Peyer's patch (tissue), 4 donors: Measurements from ENCODE around the gene SORL1.

ENCODE experiments used
- CTCF ChIP-seq, 6 experiments: fragments of 450-650 bp in 4 of 6; fragments of 200-600 bp in 2 of 6; sonication (generic) in 1 of 6; IDR thresholded peaks; one replicate each; pipeline ENCODE4 v1.5.1; 2017 to 2019; ENCODE audit warnings: antibody characterized with exemption in 6 of 6, mild to moderate bottlenecking in 3 of 6, moderate library complexity in 1 of 6
- POLR2A ChIP-seq, 2 donors: fragments of 450-650 bp; IDR thresholded peaks; one replicate each; pipeline ENCODE4 v1.5.1; 2017; ENCODE audit warnings: antibody characterized with exemption in 2 of 2, mild to moderate bottlenecking in 2 of 2, moderate library complexity in 2 of 2

GRCh38 chr11:121669422-121669821 is 217.3 kb downstream of the SORL1 start:
- TF ChIP-seq CTCF (IDR thresholded peaks at IDR 0.05) (no peak), POLR2A (IDR thresholded peaks at IDR 0.05) (no peak)
